ENCODE data around the gene OTC. TPM values are rescaled to one million over a fixed set of nuclear protein-coding genes. Genes with fewer than 3 reads are reported as not detected.

The OTC gene
- not detected in 2 replicates for total RNA-seq

GRCh38 chrX:38352362-38352761, at the start of gene OTC:
Gene OTC (plus strand): TSS chrX:38352604. CDS start chrX:38352697, 93 bp downstream.

GRCh38 chrX:38327007-38327774, 25.2 kb upstream of the OTC start, which contains the start of gene RPGR:
Gene RPGR (minus strand): TSS chrX:38327509. CDS start chrX:38327367, 142 bp downstream.

Other genes starting within 250 kb of the OTC start
- gene SRPX, start 131.7 kb upstream of the OTC start, total RNA-seq = 109 and 110 TPM in 2 replicates
- 4.5 TPM in 2 replicates for gene RPGR, start 25.1 kb upstream of the OTC start, total RNA-seq
- 0.17 TPM in 1 of 2 replicates, not detected in the other for gene TSPAN7, start 208.9 kb downstream of the OTC start, total RNA-seq